ENCODE measurements around the gene TMA7B.

TMA7B gene

GRCh38 chr22:39932918-39933649 is 27.1 kb upstream of the TMA7B start:
- DNase-seq = no peak

- no peak for DNase-seq
These were observed 26.5 kb upstream of the TMA7B start for GRCh38 chr22:39933741-39934140.

- peak in 4 of 56 donors; percentile 6 to 38 (median 10) for DNase-seq
These were observed 25.1 kb upstream of the TMA7B start for GRCh38 chr22:39935116-39935515.

- DNase-seq = no peak
These were observed 24.6 kb upstream of the TMA7B start for GRCh38 chr22:39935612-39936011.

GRCh38 chr22:39936523-39937145 is 23.6 kb upstream of the TMA7B start:
- no peak for DNase-seq

GRCh38 chr22:39937906-39938305 is 22.3 kb upstream of the TMA7B start:
- DNase-seq = no peak

- no peak for DNase-seq
These were observed 21.6 kb upstream of the TMA7B start for GRCh38 chr22:39938509-39939111.

GRCh38 chr22:39939830-39940229 is 20.4 kb upstream of the TMA7B start:
- no peak for DNase-seq

GRCh38 chr22:39940757-39941305 is 19.4 kb upstream of the TMA7B start:
- DNase-seq = no peak

GRCh38 chr22:39941601-39942000 is 18.6 kb upstream of the TMA7B start:
- no peak for DNase-seq

- DNase-seq = no peak
These were observed 17.6 kb upstream of the TMA7B start for GRCh38 chr22:39942439-39943230.

- no peak for DNase-seq
These were observed 16.9 kb upstream of the TMA7B start for GRCh38 chr22:39943337-39943736.

GRCh38 chr22:39943953-39944872 is 16.0 kb upstream of the TMA7B start:
- no peak for DNase-seq

- no peak for DNase-seq
These were observed 14.1 kb upstream of the TMA7B start for GRCh38 chr22:39946126-39946502.

- DNase-seq = peak in 8 of 56 donors; percentile 7 to 32 (median 16)
These were observed 13.5 kb upstream of the TMA7B start for GRCh38 chr22:39946503-39947219.

GRCh38 chr22:39947220-39948216 is 12.7 kb upstream of the TMA7B start:
- no peak for DNase-seq

GRCh38 chr22:39949964-39950737 is 10.0 kb upstream of the TMA7B start:
- DNase-seq = no peak

All from amygdala (tissue), 56 donors.